ENCODE data around the gene HAGHL. TPM values are rescaled to one million over a fixed set of nuclear protein-coding genes. Genes with fewer than 3 reads are reported as not detected.
"Not testable (repeated sequence)": the region's sequence is repeated elsewhere in the genome, so short reads cannot be mapped to it uniquely, and the experiment has no call there.

The HAGHL gene
- total RNA-seq, 1 donor from 2014 or later: 31.7 TPM

GRCh38 chr16:740764-741505 lies 14.0 kb downstream of the HAGHL start, which contains the start of gene CIAO3:
CIAO3 (minus strand) TSS chr16:740997; CDS start chr16:740985, 12 bp downstream.
- DNase-seq: peak; percentile 95
- Mint-ChIP-seq H3K4me3 (ENCODE audit: unreplicated experiment) (peak within 1 kb of the TSS; percentile 84), H3K4me1 (ENCODE audit: low read depth, unreplicated experiment) (no peaks in the 10 kb centered on the region), H3K27ac (ENCODE audit: unreplicated experiment) (no peak within 1 kb of the TSS), H3K27me3 (ENCODE audit: unreplicated experiment) (peaks cover 8% of the 10 kb centered on the region), H3K36me3 (ENCODE audit: unreplicated experiment) (no peaks in the 10 kb centered on the region), H3K9me3 (ENCODE audit: unreplicated experiment) (peaks cover 4% of the 10 kb centered on the region)
- TF ChIP-seq, protein P1, sequence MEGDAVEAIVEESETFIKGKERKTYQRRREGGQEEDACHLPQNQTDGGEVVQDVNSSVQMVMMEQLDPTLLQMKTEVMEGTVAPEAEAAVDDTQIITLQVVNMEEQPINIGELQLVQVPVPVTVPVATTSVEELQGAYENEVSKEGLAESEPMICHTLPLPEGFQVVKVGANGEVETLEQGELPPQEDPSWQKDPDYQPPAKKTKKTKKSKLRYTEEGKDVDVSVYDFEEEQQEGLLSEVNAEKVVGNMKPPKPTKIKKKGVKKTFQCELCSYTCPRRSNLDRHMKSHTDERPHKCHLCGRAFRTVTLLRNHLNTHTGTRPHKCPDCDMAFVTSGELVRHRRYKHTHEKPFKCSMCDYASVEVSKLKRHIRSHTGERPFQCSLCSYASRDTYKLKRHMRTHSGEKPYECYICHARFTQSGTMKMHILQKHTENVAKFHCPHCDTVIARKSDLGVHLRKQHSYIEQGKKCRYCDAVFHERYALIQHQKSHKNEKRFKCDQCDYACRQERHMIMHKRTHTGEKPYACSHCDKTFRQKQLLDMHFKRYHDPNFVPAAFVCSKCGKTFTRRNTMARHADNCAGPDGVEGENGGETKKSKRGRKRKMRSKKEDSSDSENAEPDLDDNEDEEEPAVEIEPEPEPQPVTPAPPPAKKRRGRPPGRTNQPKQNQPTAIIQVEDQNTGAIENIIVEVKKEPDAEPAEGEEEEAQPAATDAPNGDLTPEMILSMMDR (IDR thresholded peaks at IDR 0.05; ENCODE audit: partially characterized antibody, unreplicated experiment): peak; percentile 98

- Mint-ChIP-seq H3K27ac (ENCODE audit: unreplicated experiment) (no peak overlapping the region), H3K4me1 (ENCODE audit: low read depth, unreplicated experiment) (no peaks in the 10 kb centered on the region), H3K9me3 (ENCODE audit: unreplicated experiment) (peaks cover 4% of the 10 kb centered on the region), H3K4me3 (ENCODE audit: unreplicated experiment) (peak overlapping the region; percentile 84), H3K27me3 (ENCODE audit: unreplicated experiment) (peaks cover 8% of the 10 kb centered on the region), H3K36me3 (ENCODE audit: unreplicated experiment) (no peaks in the 10 kb centered on the region)
- no peak for DNase-seq
- TF ChIP-seq, protein P1 (IDR thresholded peaks at IDR 0.05; ENCODE audit: partially characterized antibody, unreplicated experiment): no peak
Measured at GRCh38 chr16:741986-742629, 15.2 kb downstream of the HAGHL start.

DNA sequence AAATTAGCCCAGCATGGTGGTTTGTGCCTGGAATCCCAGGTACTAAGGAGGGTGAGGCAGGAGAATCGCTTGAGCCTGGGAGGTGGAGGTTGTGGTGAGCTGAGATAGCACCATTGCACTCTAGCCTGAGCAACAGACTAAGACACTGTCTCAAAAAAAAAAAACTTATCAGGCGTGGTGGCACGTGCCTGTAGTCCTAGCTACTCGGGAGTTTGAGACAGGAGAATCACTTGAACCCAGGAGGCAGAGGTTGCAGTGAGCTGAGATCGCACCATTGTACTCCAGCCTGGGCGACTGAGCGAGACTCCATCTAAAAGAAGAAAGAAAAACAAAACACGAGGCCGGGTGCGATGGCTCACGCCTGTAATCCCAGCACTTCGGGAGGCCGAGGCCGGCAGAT lies 16.0 kb downstream of the HAGHL start:
- not testable (repeated sequence) for H3K4me1 Mint-ChIP-seq (ENCODE audit: low read depth, unreplicated experiment); H3K27me3 Mint-ChIP-seq (ENCODE audit: unreplicated experiment); H3K27ac Mint-ChIP-seq (ENCODE audit: unreplicated experiment); DNase-seq; H3K36me3 Mint-ChIP-seq (ENCODE audit: unreplicated experiment); H3K4me3 Mint-ChIP-seq (ENCODE audit: unreplicated experiment); H3K9me3 Mint-ChIP-seq (ENCODE audit: unreplicated experiment)

DNA sequence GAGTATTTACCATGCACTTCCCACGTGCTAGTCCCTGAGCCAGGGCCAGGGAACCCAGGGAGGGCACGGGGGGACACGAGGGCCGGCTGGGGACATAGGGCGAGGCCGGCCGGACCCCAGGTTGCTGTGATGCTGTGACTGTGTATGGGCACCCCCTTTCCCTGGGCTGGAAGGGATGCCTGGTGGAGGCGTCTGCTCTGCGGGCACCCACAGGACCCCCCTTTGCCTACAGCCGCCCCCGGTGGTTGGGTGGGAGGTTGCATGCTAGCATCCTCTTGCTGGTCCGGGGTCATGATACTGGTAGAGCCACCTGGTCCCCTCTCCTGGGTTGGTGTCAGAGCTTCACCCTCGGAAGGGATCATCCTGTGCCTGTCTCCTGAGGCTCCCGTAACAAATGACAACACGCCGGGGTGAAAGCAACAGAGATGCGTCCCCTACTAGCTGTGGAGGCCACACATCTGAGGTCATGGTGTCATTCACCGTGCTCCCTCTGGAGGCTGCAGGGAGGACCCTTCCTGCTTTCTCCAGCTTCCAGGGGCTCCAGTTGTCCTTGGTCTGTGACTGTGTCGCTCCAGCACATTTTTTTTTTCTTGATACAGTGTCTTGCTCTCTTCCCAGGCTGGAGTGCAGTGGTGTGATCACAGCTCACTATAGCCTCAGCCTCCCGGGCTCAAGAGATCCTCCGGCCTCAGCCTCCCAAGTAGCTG lies 17.0 kb downstream of the HAGHL start:
- H3K4me1 Mint-ChIP-seq (ENCODE audit: low read depth, unreplicated experiment): no peaks in the 10 kb centered on the region

GRCh38 chr16:745739-746138 lies 18.8 kb downstream of the HAGHL start:
- Mint-ChIP-seq H3K4me3 (ENCODE audit: unreplicated experiment) (no peak overlapping the region), H3K27me3 (ENCODE audit: unreplicated experiment) (no peaks in the 10 kb centered on the region), H3K27ac (ENCODE audit: unreplicated experiment) (no peak overlapping the region), H3K4me1 (ENCODE audit: low read depth, unreplicated experiment) (no peaks in the 10 kb centered on the region), H3K36me3 (ENCODE audit: unreplicated experiment) (no peaks in the 10 kb centered on the region), H3K9me3 (ENCODE audit: unreplicated experiment) (peaks cover 1% of the 10 kb centered on the region)
- DNase-seq: no peak
- TF ChIP-seq, protein P1 (IDR thresholded peaks at IDR 0.05; ENCODE audit: partially characterized antibody, unreplicated experiment): peak; percentile 12

More for the DNA sequence above, 17.0 kb downstream of the HAGHL start:
- TF ChIP-seq, protein P1 (IDR thresholded peaks at IDR 0.05; ENCODE audit: partially characterized antibody, unreplicated experiment): peak; percentile 42
- Mint-ChIP-seq H3K4me3 (ENCODE audit: unreplicated experiment) (no peak overlapping the region), H3K27me3 (ENCODE audit: unreplicated experiment) (peaks cover 8% of the 10 kb centered on the region), H3K36me3 (ENCODE audit: unreplicated experiment) (no peaks in the 10 kb centered on the region), H3K9me3 (ENCODE audit: unreplicated experiment) (peaks cover 1% of the 10 kb centered on the region), H3K27ac (ENCODE audit: unreplicated experiment) (no peak overlapping the region)
- no peak for DNase-seq

Measured in glutamatergic neuron (in vitro differentiated cells).